Measurements from ENCODE around the gene RCN1.
"Not testable (repeated sequence)": the region's sequence is repeated elsewhere in the genome, so short reads cannot be mapped to it uniquely, and the experiment has no call there.

The RCN1 gene

DNA sequence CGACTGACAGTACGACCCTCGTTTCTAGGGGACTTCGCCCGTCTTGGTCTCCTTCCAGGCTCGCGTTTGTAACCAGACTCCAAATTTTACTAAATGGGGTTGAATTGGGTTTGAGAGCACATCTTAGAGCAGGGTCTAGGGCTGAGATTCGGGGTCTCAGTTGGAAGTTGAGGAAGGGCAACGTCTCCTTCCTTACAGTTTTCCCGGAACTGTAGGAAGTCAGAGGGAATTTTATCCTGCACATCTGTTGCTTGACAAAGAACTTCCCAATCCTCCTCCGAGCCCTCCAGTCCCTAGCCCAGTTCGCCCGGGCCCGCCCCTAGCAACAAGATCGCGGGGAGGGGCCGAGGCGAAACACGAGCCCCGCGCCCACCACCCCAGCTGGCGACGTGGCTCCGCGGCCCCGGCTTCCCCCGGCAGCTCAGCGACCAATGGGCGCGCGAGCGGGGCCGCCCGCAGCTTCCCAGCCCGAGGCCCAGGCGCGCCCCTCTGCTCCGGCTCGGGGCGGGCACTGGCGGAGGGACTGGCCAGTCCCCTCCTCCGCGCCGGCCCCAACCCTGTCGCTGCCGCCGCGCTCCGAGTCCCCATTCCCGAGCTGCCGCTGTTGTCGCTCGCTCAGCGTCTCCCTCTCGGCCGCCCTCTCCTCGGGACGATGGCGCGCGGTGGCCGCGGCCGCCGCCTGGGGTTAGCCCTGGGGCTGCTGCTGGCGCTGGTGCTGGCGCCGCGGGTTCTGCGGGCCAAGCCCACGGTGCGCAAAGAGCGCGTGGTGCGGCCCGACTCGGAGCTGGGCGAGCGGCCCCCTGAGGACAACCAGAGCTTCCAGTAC is at the start of gene RCN1:
Gene RCN1, plus strand, starts transcription at position 530 of the 826 bp plus-strand sequence. Its CDS starts 123 bp downstream, at position 653.
- peak; percentile 23 to 84 for DNase-seq

DNA sequence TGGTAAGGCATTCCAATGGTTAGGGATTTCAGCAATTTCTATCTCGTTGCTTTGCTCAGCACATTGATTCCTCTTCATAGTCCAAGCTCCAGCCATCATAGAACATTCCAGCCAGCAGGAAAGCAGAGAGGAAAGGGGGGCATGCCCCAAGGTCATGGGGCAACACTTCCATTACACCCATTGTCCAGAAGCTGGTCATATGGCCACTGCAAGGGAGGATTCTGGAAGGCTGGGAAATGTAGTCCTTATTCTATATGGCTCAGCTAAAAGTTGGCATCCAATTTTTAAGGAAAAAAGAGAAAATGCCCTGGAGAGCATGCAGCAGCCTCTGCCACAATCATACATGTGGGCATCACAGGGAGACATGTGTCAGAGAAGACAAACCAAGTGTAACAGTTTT is 47.1 kb upstream of the RCN1 start:
- no peak for DNase-seq

- DNase-seq: no peak
These were observed 46.6 kb upstream of the RCN1 start for GRCh38 chr11:32044158-32044863.

GRCh38 chr11:32045456-32045855 is 45.4 kb upstream of the RCN1 start:
- no peak for DNase-seq

- DNase-seq: no peak
These were observed 40.6 kb upstream of the RCN1 start for GRCh38 chr11:32050264-32050663.

- DNase-seq: peak; percentile 49 to 84
These were observed 38.7 kb upstream of the RCN1 start for GRCh38 chr11:32052215-32052614.

DNA sequence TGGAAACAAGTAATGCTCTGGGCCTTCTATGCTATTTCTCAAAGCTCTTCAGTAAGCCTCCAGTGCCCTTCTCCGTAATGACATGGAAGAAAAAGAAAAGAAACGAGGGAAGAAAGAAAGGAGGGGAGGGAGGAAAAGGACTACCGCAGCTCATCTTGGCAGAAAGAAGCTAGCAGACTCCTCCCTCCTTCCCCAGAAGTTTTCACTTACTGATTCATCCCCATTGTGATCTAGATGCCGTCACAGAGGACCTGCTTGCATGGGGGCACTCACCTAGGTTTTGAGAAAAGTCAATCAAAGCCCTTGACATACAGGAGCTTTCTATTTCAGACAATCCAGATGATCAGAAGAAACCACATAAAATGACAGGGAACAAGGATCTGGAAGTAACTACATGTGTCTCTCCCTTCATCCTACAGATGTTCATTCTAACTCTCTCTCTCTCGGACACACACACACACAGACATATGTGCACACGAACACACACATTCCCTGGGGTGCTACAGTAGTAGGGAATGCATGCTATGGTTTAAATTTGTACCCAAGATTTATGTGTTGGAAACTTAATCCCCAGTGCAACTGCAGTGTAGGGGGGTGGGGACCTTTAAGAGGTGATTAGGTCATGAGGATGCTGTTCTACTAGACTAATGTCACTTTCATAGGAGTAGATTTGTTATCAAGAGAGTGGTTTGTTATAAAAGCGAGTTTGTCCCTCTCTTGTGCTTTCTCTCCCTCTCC is 37.6 kb upstream of the RCN1 start:
- DNase-seq: no peak

DNA sequence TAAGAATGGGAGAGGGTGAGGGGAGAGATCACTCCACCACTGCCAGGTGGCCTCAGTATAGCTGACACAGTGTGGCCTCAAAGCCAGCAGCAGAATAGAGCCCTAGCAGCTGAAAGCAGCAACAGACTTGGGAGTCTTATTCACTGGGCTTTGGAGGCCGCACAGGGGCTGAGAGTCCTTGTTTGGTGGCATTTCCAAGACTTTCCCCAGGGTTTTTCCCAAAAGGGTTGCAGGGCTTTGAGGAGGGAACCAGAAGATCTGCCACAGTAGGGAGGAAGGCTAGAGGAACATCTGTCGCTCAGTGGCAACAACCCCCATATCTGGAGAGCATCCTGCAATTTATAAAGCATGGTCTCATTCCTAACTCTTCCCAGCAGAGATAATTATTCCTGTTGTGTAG is 35.0 kb upstream of the RCN1 start:
- no peak for DNase-seq

- DNase-seq: peak in 1 of 2 experiments; percentile 35
These were observed 34.4 kb upstream of the RCN1 start for GRCh38 chr11:32056438-32056837.

DNA sequence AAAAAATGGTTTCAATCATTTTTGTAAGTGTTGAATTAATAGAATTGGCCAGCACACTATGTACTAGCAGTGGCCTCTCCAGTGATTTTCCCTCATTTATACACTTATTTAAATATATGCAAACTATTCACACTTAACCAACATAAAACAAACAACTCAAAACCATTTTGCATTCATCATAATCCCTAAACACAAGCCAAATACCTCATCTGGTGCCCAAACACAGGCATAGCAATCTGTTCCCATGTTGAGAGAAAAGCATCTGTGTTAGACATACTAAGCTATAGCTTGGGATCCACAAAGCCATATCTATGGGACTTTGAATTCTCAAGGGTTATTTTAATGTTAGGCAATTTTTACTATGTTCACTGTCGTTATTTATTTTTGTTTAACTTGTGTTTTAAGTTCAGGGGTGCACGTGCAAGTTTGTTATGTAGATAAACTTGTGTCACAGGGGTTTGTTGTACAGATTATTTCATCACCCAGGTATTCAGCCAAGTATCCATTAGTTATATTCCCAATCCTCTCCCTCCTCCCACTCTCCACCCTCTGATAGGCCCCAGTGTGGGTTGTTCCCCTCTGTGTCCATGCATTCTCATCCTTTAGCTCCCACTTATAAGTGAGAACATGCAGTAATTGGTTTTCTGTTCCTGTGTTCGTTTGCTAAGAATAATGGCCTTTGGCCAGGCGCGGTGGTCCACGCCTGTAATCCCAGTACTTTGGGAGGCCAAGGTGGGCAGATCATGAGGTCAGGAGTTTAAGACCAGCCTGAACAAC is 31.0 kb upstream of the RCN1 start:
- no peak for DNase-seq

DNA sequence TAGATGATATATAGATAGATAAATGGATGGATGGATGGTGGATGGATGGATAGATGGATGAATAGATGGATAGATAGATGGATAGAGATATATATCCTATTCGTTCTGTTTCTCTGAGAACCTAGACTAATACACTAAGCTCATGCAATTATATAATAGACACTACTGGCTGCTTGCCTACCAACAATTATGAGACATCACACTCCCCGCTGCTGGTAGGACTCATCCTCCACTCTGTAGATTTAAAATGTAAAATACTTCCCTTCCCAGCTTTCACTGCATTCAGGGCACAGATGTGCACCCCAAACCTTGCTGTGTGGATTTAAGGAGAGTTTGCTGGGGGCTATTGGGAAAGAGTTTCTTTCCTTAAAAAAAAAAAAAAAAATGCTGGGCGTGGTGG is 28.3 kb upstream of the RCN1 start:
- DNase-seq: no peak

DNA sequence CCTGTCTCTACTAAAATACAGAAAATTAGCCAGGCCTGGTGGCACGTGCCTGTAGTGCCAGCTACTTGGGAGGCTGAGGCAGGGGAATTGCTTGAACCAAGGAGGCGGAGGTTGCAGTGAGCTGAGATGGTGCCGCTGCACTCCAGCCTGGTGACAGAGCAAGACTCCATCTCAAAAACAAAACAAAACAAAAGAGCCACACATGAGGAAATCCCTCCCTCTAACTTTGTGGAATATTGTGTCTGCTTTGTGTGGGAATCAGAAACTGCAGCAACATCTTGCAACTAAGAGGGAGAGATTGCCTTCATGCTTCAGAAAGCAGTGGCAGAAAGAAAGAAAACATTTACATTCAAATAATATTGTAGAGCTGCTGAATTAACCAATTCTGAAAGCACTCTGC is 27.8 kb upstream of the RCN1 start:
- DNase-seq: not testable (repeated sequence)

- no peak for DNase-seq
These were observed 24.8 kb upstream of the RCN1 start for GRCh38 chr11:32065865-32066629.

DNA sequence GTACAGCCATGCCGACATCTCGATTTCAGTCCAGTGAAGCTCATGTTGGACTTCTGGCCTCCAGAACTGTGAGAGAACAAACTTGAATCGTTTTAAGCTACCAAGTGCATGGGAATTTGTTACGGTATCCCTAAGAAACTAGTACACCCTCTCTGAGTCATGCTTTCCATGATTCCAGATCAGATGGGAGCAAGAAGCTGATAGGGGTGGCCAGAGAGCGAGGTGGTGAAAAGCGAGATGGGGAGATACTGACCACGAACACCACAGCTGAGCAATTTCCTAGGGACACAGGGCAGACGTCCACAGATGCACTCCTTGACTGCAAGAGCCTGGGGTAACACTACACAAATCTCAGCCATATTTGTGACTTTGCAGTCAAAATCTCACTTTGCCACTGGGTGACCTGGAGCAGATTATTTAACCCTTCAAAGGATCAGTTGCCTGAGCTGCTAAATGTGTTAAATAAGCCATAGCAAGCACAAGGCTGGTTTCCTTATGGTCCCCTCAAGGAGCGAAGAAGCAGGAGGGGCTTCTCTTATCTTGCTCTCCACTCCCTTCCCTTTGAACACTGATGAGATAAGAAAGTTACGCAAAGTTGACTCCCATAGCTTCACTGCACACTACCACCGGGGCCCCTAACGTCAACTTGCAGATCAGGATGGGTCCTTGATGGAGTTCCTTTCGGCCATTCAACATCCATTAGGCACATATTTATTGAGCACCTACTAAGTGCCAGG is 22.6 kb upstream of the RCN1 start:
- no peak for DNase-seq

DNA sequence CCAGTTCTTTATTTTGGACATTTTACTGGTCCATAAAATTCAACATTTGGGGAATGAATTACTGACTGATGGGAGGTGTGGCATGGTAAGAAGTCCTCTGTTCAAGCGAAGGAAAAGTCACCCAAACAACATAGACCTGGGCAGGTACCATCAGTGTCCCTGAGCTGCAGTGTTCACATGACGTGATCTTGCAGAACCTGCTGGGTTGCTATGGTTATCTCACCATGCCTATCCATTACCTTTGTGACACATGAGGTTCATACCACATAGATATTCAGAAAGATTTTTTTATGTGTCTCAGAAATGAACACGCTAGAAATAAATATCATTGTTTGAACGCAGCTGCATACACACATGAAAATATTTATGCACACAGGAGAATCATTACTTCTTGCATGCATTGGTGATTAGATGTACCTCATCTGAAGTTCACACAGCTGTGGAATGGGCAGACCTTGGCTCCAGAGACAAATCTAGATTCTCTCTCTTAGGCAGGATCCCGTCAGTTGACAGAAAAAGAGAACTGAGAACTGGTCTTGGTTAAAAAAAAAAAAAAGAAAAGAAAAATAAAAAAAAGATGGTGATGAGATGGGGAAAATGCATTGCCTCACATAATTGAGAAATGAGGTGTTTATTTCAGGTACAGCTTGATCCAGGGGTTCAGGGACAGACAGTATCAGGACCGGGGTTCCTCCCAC is 21.4 kb upstream of the RCN1 start:
- DNase-seq: no peak

DNA sequence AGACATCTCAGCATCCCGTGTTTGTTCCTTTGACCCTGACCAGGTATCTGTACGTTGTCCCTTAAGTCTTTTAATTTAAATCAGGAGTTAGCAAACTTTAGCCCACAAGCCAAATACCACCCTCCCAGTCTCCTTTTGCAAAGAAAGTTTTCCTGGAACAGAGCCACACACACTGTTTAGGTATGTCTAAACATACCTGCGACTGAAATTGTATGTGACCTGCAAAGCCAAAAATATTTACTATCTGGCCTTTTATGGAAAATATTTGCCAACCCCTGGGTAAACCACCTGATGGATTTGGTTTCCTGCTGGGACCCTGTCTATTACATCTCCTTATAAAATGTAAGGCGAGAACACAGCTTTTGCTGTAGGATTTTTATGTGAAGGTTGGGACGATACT is 20.2 kb upstream of the RCN1 start:
- no peak for DNase-seq

DNA sequence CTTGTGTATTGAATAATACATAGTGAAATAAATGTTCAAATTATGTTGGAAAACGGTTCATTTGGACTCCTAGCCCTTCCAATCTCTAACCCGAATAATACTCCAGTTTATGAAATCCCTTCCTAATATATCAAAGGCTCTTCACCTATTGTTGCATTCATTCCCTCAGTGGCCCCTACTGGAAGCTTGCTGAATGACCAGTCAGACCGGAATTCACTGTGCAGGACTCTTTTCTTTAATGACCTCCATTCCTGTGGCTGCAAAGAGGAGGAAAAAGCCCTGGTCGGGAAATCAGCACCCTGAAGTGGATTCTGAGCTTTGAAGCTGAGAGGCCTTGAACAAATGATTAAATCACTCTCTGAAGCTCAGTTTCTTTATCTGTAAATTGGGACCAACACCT is 19.1 kb upstream of the RCN1 start:
- DNase-seq: no peak

DNA sequence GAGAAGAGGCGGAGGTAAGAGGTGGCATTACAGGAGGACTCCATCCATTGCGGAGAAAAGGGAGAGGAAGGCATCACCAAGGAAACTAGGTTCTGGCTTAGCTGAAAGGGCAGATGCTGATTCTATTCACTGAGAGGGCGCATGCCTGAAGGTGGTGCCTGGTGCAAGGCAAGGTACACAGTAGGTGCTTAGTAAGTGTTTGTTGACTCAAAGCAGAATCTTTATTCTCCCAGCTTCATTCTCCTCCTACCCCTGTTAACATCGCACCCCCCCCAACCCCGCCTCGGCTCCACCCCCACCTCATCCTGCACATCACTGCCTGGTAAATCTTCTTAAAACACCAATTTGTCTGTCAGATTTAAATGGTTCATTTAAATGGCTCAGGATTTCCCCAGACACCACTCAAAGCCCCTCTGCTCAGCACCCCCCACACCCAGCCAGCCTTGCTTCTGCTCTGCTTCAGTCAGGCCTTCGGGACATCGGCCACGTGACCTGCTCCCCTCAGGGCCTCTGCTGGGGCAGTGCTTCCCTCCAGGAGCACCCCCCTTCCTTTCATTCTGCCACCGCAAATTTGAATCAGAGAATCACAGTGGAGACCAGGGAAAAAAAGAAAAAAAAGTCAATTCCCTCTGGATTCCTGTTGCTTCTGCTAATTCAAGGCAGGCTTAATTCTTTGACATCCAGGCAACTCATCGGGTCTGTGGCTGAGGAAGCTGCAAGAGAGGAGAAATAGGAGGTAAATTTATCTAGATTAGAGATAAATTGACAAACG is 17.8 kb upstream of the RCN1 start:
- DNase-seq: no peak

DNA sequence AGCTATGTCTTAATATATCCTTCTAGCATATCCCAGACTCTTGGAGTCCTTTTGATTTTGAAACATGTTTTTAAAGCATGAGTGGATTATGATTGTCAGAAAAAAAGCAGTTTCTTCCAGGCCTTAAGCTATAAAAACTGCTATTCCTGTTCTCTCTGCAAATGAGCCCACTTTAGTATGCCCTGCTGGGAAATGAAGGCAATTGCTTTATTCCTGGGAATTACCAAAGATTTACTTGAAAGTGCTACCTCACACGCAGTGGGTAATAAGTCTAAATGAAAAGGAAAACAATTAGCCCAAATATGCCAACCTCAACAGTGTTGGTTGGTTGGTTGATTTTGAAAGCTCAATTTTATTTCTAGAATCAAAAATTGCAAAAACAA is 17.2 kb upstream of the RCN1 start:
- DNase-seq: no peak

- no peak for DNase-seq
These were observed 11.3 kb upstream of the RCN1 start for GRCh38 chr11:32079553-32079952.

All from NCI-H446 (cell line).